Activated CD8-positive, alpha-beta memory T cell treated with anti-CD3 and anti-CD28 coated beads, Interleukin-2, amount 50 U/mL, for 48 hours (primary cell): Measurements from ENCODE around the gene LRRC75A.
"Not testable (repeated sequence)": the region's sequence is repeated elsewhere in the genome, so short reads cannot be mapped to it uniquely, and the experiment has no call there.

ENCODE experiments used
- DNase-seq: peaks from one replicate; pipeline ENCODE4 v3.0.0-alpha.2; 2020

LRRC75A gene

GRCh38 chr17:16395887-16396286 is 96.1 kb downstream of the LRRC75A start:
- DNase-seq: not testable (repeated sequence)

GRCh38 chr17:16392491-16392890 is 99.5 kb downstream of the LRRC75A start:
- not testable (repeated sequence) for DNase-seq
